Activated naive CD4-positive, alpha-beta T cell treated with anti-CD3 and anti-CD28 coated beads for 36 hours (primary cell): ENCODE data around the gene FMN1. TPM values are rescaled to one million over a fixed set of nuclear protein-coding genes. Genes with fewer than 3 reads are reported as not detected.

Experiments used
- CTCF ChIA-PET: fragments of 350-600 bp; sonication (Branson Sonifier 250); formaldehyde crosslinking; loops from one replicate; lab custom pipeline; 2021; ENCODE audit warnings: antibody characterized with exemption; lab: Charles Lee
- DNase-seq: peaks from one replicate; pipeline ENCODE4 v3.0.0-alpha.2; 2020
- H3K27ac Mint-ChIP-seq: one replicate; pipeline ENCODE4 v1.8.0; 2021; ENCODE audit warnings: mild to moderate bottlenecking, mixed read lengths
- H3K27me3 Mint-ChIP-seq: one replicate; pipeline ENCODE4 v1.8.0; 2021; ENCODE audit warnings: low read depth, mixed read lengths
- H3K36me3 Mint-ChIP-seq: one replicate; pipeline ENCODE4 v1.8.0; 2021; ENCODE audit warnings: low read depth, mixed read lengths
- H3K4me1 Mint-ChIP-seq: one replicate; pipeline ENCODE4 v1.8.0; 2021; ENCODE audit warnings: low read depth, mixed read lengths
- H3K4me3 Mint-ChIP-seq: one replicate; pipeline ENCODE4 v1.8.0; 2021; ENCODE audit warnings: mild to moderate bottlenecking, moderate library complexity, mixed read lengths
- H3K9me3 Mint-ChIP-seq: one replicate; pipeline ENCODE4 v1.8.0; 2021; ENCODE audit warnings: mixed read lengths
- intact Hi-C: fragments of 100-400 bp; cut with micrococcal nuclease; formaldehyde crosslinking; loops from one replicate; pipeline ENCODE4 v1.15.1; 2023
- total RNA-seq, 2 experiments: library from RNA; stranded (reverse); gene quantifications; one replicate each; pipeline ENCODE4 v1.2.3, GENCODE V29; 2021

Gene FMN1
- total RNA-seq, 2 experiments from 2014 or later: 0.02 to 0.12 TPM

GRCh38 chr15:32990071-32990470, 204.4 kb downstream of the FMN1 start:
- CTCF ChIA-PET: no interaction called here

GRCh38 chr15:32987067-32987466, 207.4 kb downstream of the FMN1 start:
- CTCF ChIA-PET: no interaction called here
- intact Hi-C loops: no loop called here
- no peak for DNase-seq
- H3K4me1 Mint-ChIP-seq: no peaks in the 10 kb centered on the region
- no peaks in the 10 kb centered on the region for H3K36me3 Mint-ChIP-seq
- H3K4me3 Mint-ChIP-seq: no peak overlapping the region
- H3K27me3 Mint-ChIP-seq: peaks cover 6% of the 10 kb centered on the region
- H3K9me3 Mint-ChIP-seq: no peaks in the 10 kb centered on the region
- no peak overlapping the region for H3K27ac Mint-ChIP-seq

More at GRCh38 chr15:32990071-32990470, 204.4 kb downstream of the FMN1 start:
- H3K4me1 Mint-ChIP-seq: no peaks in the 10 kb centered on the region
- DNase-seq: no peak
- no peaks in the 10 kb centered on the region for H3K9me3 Mint-ChIP-seq
- intact Hi-C loops: no loop called here
- H3K36me3 Mint-ChIP-seq: no peaks in the 10 kb centered on the region
- H3K27me3 Mint-ChIP-seq: peaks cover 2% of the 10 kb centered on the region
- H3K27ac Mint-ChIP-seq: no peak overlapping the region
- H3K4me3 Mint-ChIP-seq: no peak overlapping the region

DNA sequence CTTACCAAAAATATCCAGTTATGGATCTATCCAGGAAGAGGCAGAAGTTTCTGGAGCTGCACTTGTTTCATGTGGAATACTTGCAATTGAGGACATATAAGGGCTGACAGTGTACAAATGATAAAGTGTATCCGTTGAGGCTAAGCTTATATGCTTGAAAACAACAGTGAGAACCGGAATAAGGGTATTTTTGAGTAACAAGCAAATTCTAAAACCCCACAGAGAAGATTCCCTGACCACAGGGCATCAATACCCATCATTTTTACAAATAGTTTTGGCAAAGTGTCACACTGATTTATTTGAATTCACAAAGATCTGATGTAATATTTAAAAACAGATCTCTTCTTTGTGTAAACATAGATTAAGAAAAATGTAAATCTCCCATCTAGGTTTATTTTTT, 208.4 kb downstream of the FMN1 start:
- Mint-ChIP-seq H3K4me1 (no peaks in the 10 kb centered on the region), H3K36me3 (no peaks in the 10 kb centered on the region), H3K27me3 (peaks cover 5% of the 10 kb centered on the region), H3K9me3 (no peaks in the 10 kb centered on the region), H3K4me3 (no peak overlapping the region), H3K27ac (no peak overlapping the region)
- CTCF ChIA-PET: no interaction called here
- intact Hi-C loops: no loop called here
- no peak for DNase-seq

DNA sequence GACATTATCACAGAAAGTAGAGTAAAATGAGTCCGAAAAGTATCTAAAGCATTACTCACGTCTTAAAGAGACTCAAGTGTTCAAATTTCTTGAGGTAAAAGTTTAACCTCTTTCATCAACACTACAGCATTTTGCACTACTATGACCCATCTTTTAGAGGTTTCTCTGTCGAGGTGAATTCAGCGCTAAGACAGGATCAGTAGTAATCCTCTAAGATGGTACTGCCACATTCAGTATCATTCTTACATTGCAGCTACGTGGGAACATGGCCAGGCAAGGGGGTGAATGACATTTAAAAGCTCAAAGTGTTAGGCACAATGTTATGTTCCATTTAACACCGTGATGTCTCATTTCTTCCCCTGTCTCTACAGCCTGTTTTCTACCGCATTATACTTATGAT, 210.8 kb downstream of the FMN1 start:
- CTCF ChIA-PET: interaction anchor here (0.6 kb wide), 1 partner anchor 214 kb away, joined by 3 read pairs; no protein-coding TSS in a partner anchor
- Mint-ChIP-seq H3K4me3 (no peak overlapping the region), H3K36me3 (no peaks in the 10 kb centered on the region), H3K27me3 (peaks cover 4% of the 10 kb centered on the region), H3K27ac (no peak overlapping the region), H3K9me3 (no peaks in the 10 kb centered on the region), H3K4me1 (no peaks in the 10 kb centered on the region)
- intact Hi-C loops: no loop called here
- DNase-seq: no peak

DNA sequence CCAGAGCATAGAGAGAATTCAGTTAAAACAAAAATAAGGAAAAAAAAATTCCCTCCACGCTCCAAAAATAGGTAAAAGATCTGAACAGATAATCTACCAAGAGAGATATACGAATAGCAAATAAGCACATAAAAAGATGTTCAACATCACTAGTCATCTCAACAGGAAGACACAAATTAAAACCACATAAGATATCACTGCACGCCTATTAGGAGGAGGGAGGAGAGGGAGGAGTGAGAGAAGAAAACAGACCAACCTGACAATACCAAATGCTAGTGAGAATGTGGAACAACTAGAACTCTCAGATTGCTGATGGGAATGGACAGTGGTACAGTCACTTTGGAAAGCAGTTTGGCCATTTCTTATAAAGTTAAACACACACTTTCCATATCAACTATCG, 212.5 kb downstream of the FMN1 start:
- H3K9me3 Mint-ChIP-seq: no peaks in the 10 kb centered on the region
- no peaks in the 10 kb centered on the region for H3K36me3 Mint-ChIP-seq
- CTCF ChIA-PET: no interaction called here

DNA sequence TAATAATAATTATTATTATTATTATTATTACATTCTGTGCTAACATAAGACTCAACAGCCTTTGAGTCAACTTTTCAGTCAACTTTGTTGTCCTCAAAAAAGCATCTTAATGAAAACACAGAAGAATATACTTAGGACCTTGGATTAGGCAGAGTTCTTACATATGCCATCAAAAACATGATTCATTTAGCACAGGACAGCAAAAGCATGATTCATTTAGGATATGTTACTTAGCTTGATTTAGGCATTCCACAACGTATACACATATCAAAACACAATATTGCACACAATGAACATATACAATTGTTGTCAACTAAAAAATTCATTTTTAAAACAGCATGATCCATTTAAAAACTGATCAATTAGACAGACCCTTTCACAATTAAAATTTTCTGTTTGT, 213.0 kb downstream of the FMN1 start:
- Mint-ChIP-seq H3K9me3 (no peaks in the 10 kb centered on the region), H3K4me3 (no peak overlapping the region), H3K4me1 (no peaks in the 10 kb centered on the region), H3K27ac (no peak overlapping the region), H3K27me3 (peaks cover 4% of the 10 kb centered on the region), H3K36me3 (no peaks in the 10 kb centered on the region)
- CTCF ChIA-PET: no interaction called here
- no peak for DNase-seq
- intact Hi-C loops: no loop called here

More for the DNA sequence above, 212.5 kb downstream of the FMN1 start:
- intact Hi-C loops: no loop called here
- H3K4me3 Mint-ChIP-seq: no peak overlapping the region
- no peak for DNase-seq
- H3K27me3 Mint-ChIP-seq: peaks cover 4% of the 10 kb centered on the region
- no peaks in the 10 kb centered on the region for H3K4me1 Mint-ChIP-seq
- no peak overlapping the region for H3K27ac Mint-ChIP-seq

DNA sequence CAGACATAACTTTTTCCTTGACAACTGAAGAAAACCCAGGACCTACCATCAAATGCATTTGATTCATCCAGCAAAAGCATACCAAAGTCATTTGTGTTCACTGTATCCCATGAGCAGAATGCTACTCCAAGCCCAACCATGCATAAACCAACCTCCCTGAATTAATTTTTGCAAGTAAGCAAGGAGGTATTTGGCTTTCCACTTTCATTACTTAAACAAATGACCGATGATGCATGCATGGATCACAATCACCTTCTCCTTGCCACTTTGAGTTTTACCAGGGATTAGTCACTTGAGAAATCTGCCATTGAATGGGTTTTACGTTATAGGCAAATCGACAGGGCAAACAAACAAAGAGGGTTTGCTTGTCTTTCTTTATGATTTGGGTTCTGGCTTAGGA, 214.8 kb downstream of the FMN1 start:
- CTCF ChIA-PET: no interaction called here
- intact Hi-C loops: no loop called here
- H3K27me3 Mint-ChIP-seq: peaks cover 10% of the 10 kb centered on the region
- no peaks in the 10 kb centered on the region for H3K4me1 Mint-ChIP-seq
- DNase-seq: no peak
- H3K4me3 Mint-ChIP-seq: no peak overlapping the region
- no peak overlapping the region for H3K27ac Mint-ChIP-seq
- no peaks in the 10 kb centered on the region for H3K36me3 Mint-ChIP-seq
- no peaks in the 10 kb centered on the region for H3K9me3 Mint-ChIP-seq

GRCh38 chr15:32977506-32977905, 217.0 kb downstream of the FMN1 start:
- Mint-ChIP-seq H3K4me3 (no peak overlapping the region), H3K9me3 (no peaks in the 10 kb centered on the region), H3K36me3 (no peaks in the 10 kb centered on the region), H3K4me1 (no peaks in the 10 kb centered on the region), H3K27me3 (peaks cover 6% of the 10 kb centered on the region), H3K27ac (no peak overlapping the region)
- intact Hi-C loops: no loop called here
- DNase-seq: no peak
- CTCF ChIA-PET: no interaction called here

GRCh38 chr15:32974691-32975090, 219.8 kb downstream of the FMN1 start:
- Mint-ChIP-seq H3K27ac (no peak overlapping the region), H3K4me1 (no peaks in the 10 kb centered on the region), H3K27me3 (peaks cover 6% of the 10 kb centered on the region), H3K4me3 (no peak overlapping the region), H3K9me3 (no peaks in the 10 kb centered on the region), H3K36me3 (no peaks in the 10 kb centered on the region)
- CTCF ChIA-PET: no interaction called here
- DNase-seq: no peak
- intact Hi-C loops: no loop called here

DNA sequence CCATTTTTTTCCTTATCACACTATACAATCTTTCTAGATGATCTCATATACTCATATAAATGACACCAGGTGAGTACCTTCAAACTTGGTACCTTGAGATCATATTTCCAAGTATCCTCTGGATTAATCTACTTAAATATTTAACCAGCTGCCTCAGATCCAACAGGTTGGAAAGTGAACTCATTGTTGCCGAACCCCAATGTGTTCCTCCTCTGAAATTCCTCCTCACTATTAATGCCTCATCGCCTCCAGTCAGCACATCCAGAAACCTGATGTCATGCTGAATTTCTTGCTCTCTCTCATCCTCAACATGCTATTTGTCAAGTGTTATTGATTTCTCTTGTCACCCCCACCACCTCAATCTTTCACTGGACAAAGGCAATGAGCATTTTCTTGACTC, 221.8 kb downstream of the FMN1 start:
- no peaks in the 10 kb centered on the region for H3K4me1 Mint-ChIP-seq
- intact Hi-C loops: no loop called here
- no peaks in the 10 kb centered on the region for H3K36me3 Mint-ChIP-seq
- CTCF ChIA-PET: interaction anchor here (0.6 kb wide), 1 partner anchor 118 kb away, joined by 3 read pairs; no protein-coding TSS in a partner anchor
- H3K27ac Mint-ChIP-seq: no peak overlapping the region
- H3K9me3 Mint-ChIP-seq: no peaks in the 10 kb centered on the region
- DNase-seq: no peak
- peaks cover 9% of the 10 kb centered on the region for H3K27me3 Mint-ChIP-seq
- H3K4me3 Mint-ChIP-seq: no peak overlapping the region

DNA sequence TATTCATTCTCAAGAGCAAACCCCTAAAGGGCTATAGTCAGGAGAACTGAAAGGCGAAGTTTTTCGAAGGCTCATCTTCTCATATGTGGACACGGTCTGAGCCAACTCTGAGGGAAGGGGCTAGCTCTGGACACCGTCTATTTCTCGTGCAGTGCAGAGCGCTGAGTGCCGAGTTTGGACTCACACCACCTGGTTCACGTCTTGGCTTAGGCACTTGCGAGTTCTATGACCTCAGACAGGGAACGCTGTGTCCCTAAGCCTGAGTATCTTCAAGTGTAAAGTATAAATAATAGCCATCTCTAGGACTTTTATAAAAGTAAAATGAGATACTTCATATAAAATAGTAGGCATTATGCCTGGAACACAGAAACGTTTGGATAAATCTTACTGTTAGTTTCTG, 223.7 kb downstream of the FMN1 start:
- intact Hi-C loops: no loop called here
- Mint-ChIP-seq H3K4me1 (no peaks in the 10 kb centered on the region), H3K4me3 (no peak overlapping the region), H3K27me3 (peaks cover 11% of the 10 kb centered on the region), H3K9me3 (no peaks in the 10 kb centered on the region), H3K27ac (no peak overlapping the region), H3K36me3 (no peaks in the 10 kb centered on the region)
- no peak for DNase-seq
- CTCF ChIA-PET: interaction anchor here (1.3 kb wide), 1 partner anchor 308 kb away, joined by 4 read pairs; no protein-coding TSS in a partner anchor

GRCh38 chr15:32967521-32967920, 227.0 kb downstream of the FMN1 start:
- H3K9me3 Mint-ChIP-seq: no peaks in the 10 kb centered on the region
- no peak for DNase-seq
- no peaks in the 10 kb centered on the region for H3K36me3 Mint-ChIP-seq
- CTCF ChIA-PET: no interaction called here
- no peak overlapping the region for H3K4me3 Mint-ChIP-seq
- H3K4me1 Mint-ChIP-seq: no peaks in the 10 kb centered on the region
- intact Hi-C loops: no loop called here
- H3K27me3 Mint-ChIP-seq: peaks cover 7% of the 10 kb centered on the region
- no peak overlapping the region for H3K27ac Mint-ChIP-seq

GRCh38 chr15:32966512-32966911, 228.0 kb downstream of the FMN1 start:
- Mint-ChIP-seq H3K27me3 (peaks cover 7% of the 10 kb centered on the region), H3K4me3 (no peak overlapping the region), H3K9me3 (peaks cover 3% of the 10 kb centered on the region), H3K27ac (no peak overlapping the region), H3K36me3 (no peaks in the 10 kb centered on the region), H3K4me1 (no peaks in the 10 kb centered on the region)
- CTCF ChIA-PET: no interaction called here
- DNase-seq: no peak
- intact Hi-C loops: no loop called here
